ENCODE data around the gene CNOT10.

GRCh38 chr3:32759342-32759741 lies 74.4 kb downstream of the CNOT10 start:
- TF ChIP-seq CTCF (IDR thresholded peaks at IDR 0.05; ENCODE audit: insufficient read depth, low read length, poor library complexity, severe bottlenecking) (no peak), EZH2phosphoT487 (conservative IDR thresholded peaks at IDR 0.05; ENCODE audit: low read length) (no peak)
